ENCODE results near the gene MAML2. TPM values are rescaled to one million over a fixed set of nuclear protein-coding genes. Genes with fewer than 3 reads are reported as not detected.

MAML2 gene
- total and polyA plus RNA-seq, 2 of the 13 experiments (the other 11 are each of a cell fraction or from before 2014, with no cell fraction given) = 2.3 to 25.9 TPM

DNA sequence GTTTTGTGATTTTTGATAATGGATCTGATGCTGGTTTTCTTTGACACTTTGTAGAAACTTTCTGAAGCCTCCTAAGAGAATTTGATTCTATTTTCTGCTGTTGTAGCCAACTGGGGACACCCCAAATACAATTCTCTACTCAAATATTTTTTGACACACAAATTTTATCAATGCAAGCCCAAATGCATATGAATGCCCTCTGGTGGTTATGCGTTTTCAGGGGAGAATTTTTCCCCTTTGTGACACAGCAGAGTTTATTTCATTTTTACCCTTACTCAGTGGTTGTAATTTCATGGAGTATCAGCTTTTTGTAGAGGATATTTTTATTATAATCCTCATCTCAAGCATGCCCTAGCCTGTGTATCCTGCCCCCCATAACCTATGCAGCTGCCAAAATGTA lies 374.4 kb downstream of the MAML2 start (continued):
- TF ChIP-seq, protein P1, sequence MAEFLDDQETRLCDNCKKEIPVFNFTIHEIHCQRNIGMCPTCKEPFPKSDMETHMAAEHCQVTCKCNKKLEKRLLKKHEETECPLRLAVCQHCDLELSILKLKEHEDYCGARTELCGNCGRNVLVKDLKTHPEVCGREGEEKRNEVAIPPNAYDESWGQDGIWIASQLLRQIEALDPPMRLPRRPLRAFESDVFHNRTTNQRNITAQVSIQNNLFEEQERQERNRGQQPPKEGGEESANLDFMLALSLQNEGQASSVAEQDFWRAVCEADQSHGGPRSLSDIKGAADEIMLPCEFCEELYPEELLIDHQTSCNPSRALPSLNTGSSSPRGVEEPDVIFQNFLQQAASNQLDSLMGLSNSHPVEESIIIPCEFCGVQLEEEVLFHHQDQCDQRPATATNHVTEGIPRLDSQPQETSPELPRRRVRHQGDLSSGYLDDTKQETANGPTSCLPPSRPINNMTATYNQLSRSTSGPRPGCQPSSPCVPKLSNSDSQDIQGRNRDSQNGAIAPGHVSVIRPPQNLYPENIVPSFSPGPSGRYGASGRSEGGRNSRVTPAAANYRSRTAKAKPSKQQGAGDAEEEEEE (CRISPR knock-in tag; IDR thresholded peaks at IDR 0.05; ENCODE audit: borderline replicate concordance) = no peak

DNA sequence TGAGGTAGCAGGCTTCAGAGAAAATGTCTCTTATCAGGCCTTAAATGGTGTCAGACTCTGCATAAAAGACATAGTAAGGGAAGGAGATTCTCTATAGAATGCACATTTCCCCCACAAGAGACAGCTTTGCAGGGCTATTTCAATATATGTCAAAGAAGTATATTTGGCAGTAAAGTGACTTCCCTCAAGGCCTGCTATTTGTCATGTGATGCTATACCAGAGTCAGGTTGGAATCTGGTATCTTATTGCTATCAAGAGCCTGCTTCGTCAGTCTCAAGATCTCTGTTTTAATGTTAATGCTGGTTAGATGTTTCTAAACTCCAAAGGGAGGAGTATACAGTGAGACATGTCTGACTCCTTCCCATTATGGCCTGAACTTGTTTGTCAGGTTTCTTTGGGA lies 378.7 kb downstream of the MAML2 start:
- H3K4me1 ChIP-seq (ENCODE audit: insufficient read depth, low read length) = no peaks in the 10 kb centered on the region
- H3K27ac ChIP-seq (ENCODE audit: extremely low read length, insufficient read depth, low read length) = no peak overlapping the region
- H3K4me2 ChIP-seq (ENCODE audit: low read depth, low read length) = no peak overlapping the region
- CTCF ChIA-PET (ENCODE audit: low intra/inter-chr PET ratio, low total read pairs) = no interaction called here
- intact Hi-C loops (cut with micrococcal nuclease; ENCODE audit: unreplicated experiment) (no loop called here), in situ Hi-C loops (cut with HindIII; ENCODE audit: extremely low pct_ligation_motif_present, low pct_unique_long_range_greater_than_20kb) (no loop called here)
- H3K27me3 ChIP-seq (ENCODE audit: control insufficient read depth in 1 of 2, insufficient read depth in 2 of 2, low read length in 2 of 2) = peaks cover 0 to 5% of the 10 kb centered on the region in 2 experiments; a peak in 1 of 5 replicates
- H2AFZ ChIP-seq (ENCODE audit: low read length) = no peak overlapping the region
- no TSS peak for BruUV-seq (replicated peaks)
- no peak overlapping the region for H3K4me3 ChIP-seq (replicated peaks in 1 of 3; ENCODE audit: insufficient read depth in 1 of 3, low read depth in 2 of 3, low read length in 3 of 3)
- ATAC-seq (no peak), FAIRE-seq (no peak), DNase-seq (ENCODE audit: low spot score) (no peak)
- H3K9ac ChIP-seq (ENCODE audit: insufficient read depth, low read depth, low read length) = no peak overlapping the region
- TF ChIP-seq, protein P2, sequence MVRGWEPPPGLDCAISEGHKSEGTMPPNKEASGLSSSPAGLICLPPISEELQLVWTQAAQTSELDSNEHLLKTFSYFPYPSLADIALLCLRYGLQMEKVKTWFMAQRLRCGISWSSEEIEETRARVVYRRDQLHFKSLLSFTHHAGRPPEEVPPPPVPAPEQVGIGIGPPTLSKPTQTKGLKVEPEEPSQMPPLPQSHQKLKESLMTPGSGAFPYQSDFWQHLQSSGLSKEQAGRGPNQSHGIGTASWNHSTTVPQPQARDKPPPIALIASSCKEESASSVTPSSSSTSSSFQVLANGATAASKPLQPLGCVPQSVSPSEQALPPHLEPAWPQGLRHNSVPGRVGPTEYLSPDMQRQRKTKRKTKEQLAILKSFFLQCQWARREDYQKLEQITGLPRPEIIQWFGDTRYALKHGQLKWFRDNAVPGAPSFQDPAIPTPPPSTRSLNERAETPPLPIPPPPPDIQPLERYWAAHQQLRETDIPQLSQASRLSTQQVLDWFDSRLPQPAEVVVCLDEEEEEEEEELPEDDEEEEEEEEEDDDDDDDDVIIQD (CRISPR knock-in tag; IDR thresholded peaks at IDR 0.05; ENCODE audit: low read depth) = no peak
- TF ChIP-seq KLF6 (CRISPR knock-in tag; IDR thresholded peaks at IDR 0.05) (no peak), KDM3A (CRISPR knock-in tag; IDR thresholded peaks at IDR 0.05; ENCODE audit: low read depth) (no peak), TEAD3 (CRISPR knock-in tag; optimal IDR thresholded peaks at IDR 0.05; ENCODE audit: borderline replicate concordance) (no peak), ZNF530 (CRISPR knock-in tag; IDR thresholded peaks at IDR 0.05; ENCODE audit: low read depth) (no peak), ZMYM3 (CRISPR knock-in tag; IDR thresholded peaks at IDR 0.05) (no peak), TBP (CRISPR knock-in tag; IDR thresholded peaks at IDR 0.05) (no peak), GTF2F1 (IDR thresholded peaks at IDR 0.05; ENCODE audit: low read length) (no peak), TRIM24 (CRISPR knock-in tag; IDR thresholded peaks at IDR 0.05) (no peak), ZNF205 (CRISPR knock-in tag; IDR thresholded peaks at IDR 0.05) (no peak), ZNF747 (CRISPR knock-in tag; IDR thresholded peaks at IDR 0.05; ENCODE audit: borderline replicate concordance) (no peak), GFI1 (CRISPR knock-in tag; IDR thresholded peaks at IDR 0.05; ENCODE audit: borderline replicate concordance) (no peak), ZNF569 (CRISPR knock-in tag; IDR thresholded peaks at IDR 0.05; ENCODE audit: borderline replicate concordance) (no peak), ZNF24 (IDR thresholded peaks at IDR 0.05) (no peak), ZNF33B (CRISPR knock-in tag; IDR thresholded peaks at IDR 0.05) (no peak)
- H3K36me3 ChIP-seq (replicated peaks in 1 of 2; ENCODE audit: control insufficient read depth in 1 of 2, insufficient read depth in 2 of 2, low read length in 2 of 2) = no peaks in the 10 kb centered on the region
- no peaks in the 10 kb centered on the region for H3K79me2 ChIP-seq (ENCODE audit: insufficient read depth, low read length)
- no peaks in the 10 kb centered on the region for H3K9me3 ChIP-seq (ENCODE audit: low read length)
- H4K20me1 ChIP-seq (ENCODE audit: insufficient read depth, low read length) = no peaks in the 10 kb centered on the region
- POLR2A ChIA-PET = no interaction called here
- WGBS (ENCODE audit: low lambda C conversion rate) = 0% methylated on average over 1 of the region's 1 CpG
